GM12878 (cell line): ENCODE data around the gene EYA2. TPM values are rescaled to one million over a fixed set of nuclear protein-coding genes. Genes with fewer than 3 reads are reported as not detected.

ENCODE experiments used
- ATAC-seq: fragments of 200-7000 bp; cut with Tn5 transposase; 3 replicates; pipeline ENCODE4 v1.9.1; 2020; ENCODE audit warnings: mild to moderate bottlenecking, moderate library complexity
- BruUV-seq: library from RNA; stranded (reverse); fragments of 400-500 nt; replicated peaks from 2 replicates; lab custom pipeline; 2021; lab: Mats Ljungman, UMichigan
- CTCF ChIA-PET: fragments of 300-600 bp; sonication (Branson Sonifier 250); formaldehyde crosslinking; extraction: SDS; loops from one replicate; lab custom pipeline; 2021; ENCODE audit warnings: inconsistent platforms; lab: Yijun Ruan, JAX
- POLR2A ChIA-PET: fragments of 350-600 bp; formaldehyde crosslinking; extraction: SDS; loops from one replicate; lab custom pipeline; 2021; ENCODE audit warnings: inconsistent platforms; lab: Charles Lee
- RAD21 ChIA-PET: fragments of 300-600 bp; sonication (Branson Sonifier 250); formaldehyde crosslinking; loops from one replicate; lab custom pipeline; 2023; ENCODE audit warnings: antibody characterized with exemption; ENCODE audit not compliant: unreplicated experiment; lab: Charles Lee
- SMC1A ChIA-PET: fragments of 300-600 bp; sonication (Branson Sonifier 250); formaldehyde crosslinking; loops from one replicate; lab custom pipeline; 2023; ENCODE audit not compliant: unreplicated experiment, uncharacterized antibody; lab: Charles Lee
- DNase-seq: peaks from one replicate; pipeline ENCODE4 v3.0.0-alpha.2; 2011; ENCODE audit warnings: low read depth, low spot score
- FAIRE-seq: peaks from 3 replicates; lab custom pipeline; 2011; peaks lifted over from hg19 to GRCh38; lab: Jason Lieb, UNC
- H2AFZ ChIP-seq: 2 replicates; pipeline ENCODE4 v1.6.0; 2011; ENCODE audit warnings: low read depth, low read length, control low read depth; ENCODE audit not compliant: control insufficient read depth
- H3K27ac ChIP-seq: 2 replicates; pipeline ENCODE4 v1.5.1; 2011; ENCODE audit warnings: control low read depth; ENCODE audit not compliant: control insufficient read depth, insufficient read depth
- H3K27me3 ChIP-seq, 2 experiments: replicated peaks in 1 of 2; 2 replicates each; pipeline versions ENCODE4 v1.6.0 to v1.6.1; 2011; ENCODE audit warnings: low read length in 1 of 2; ENCODE audit not compliant: control insufficient read depth in 2 of 2, insufficient read depth in 2 of 2
- H3K36me3 ChIP-seq, 2 experiments: 2 replicates each; pipeline ENCODE4 v1.5.1; 2011; ENCODE audit warnings: low read length in 1 of 2; ENCODE audit not compliant: control insufficient read depth in 2 of 2, insufficient read depth in 2 of 2
- H3K4me1 ChIP-seq: 2 replicates; pipeline ENCODE4 v1.6.1; 2011; ENCODE audit warnings: mild to moderate bottlenecking, low read length, moderate library complexity, mixed read lengths; ENCODE audit not compliant: control insufficient read depth, insufficient read depth
- H3K4me2 ChIP-seq: 2 replicates; pipeline ENCODE4 v1.6.0; 2011; ENCODE audit warnings: control low read depth; ENCODE audit not compliant: control insufficient read depth, insufficient read depth
- H3K4me3 ChIP-seq: fragments of 200-600 bp; sonication (generic); 2 replicates; pipeline ENCODE4 v1.5.1; 2016
- H3K79me2 ChIP-seq: 2 replicates; pipeline ENCODE4 v1.6.0; 2011; ENCODE audit warnings: low read length; ENCODE audit not compliant: control insufficient read depth, insufficient read depth
- H3K9ac ChIP-seq: 2 replicates; pipeline ENCODE4 v1.8.0; 2011; ENCODE audit warnings: low read length, control low read depth, mixed read lengths; ENCODE audit not compliant: control insufficient read depth, insufficient read depth
- H3K9me3 ChIP-seq: replicated peaks from 3 replicates; pipeline ENCODE4 v1.5.1; 2011; ENCODE audit warnings: mild to moderate bottlenecking, low read length; ENCODE audit not compliant: control insufficient read depth, insufficient read depth
- H4K20me1 ChIP-seq: 2 replicates; pipeline ENCODE4 v1.6.0; 2011; ENCODE audit not compliant: control insufficient read depth, insufficient read depth
- CHD1 ChIP-seq: IDR thresholded peaks from 2 replicates; pipeline ENCODE4 v1.6.1; 2012; ENCODE audit warnings: low read depth, low read length, improper control_type of control experiment
- WGBS: methylation state at CpG from one replicate; pipeline ENCODE4 v1.1.6; 2016; ENCODE audit warnings: low lambda C conversion rate; ENCODE audit not compliant: insufficient replicate concordance, insufficient coverage; ENCODE audit errors: missing lambda C conversion rate; 5-methylcytosine and 5-hydroxymethylcytosine counted together
- in situ Hi-C: fragments of 300-500 bp; cut with MboI; formaldehyde crosslinking; loops from 9 replicates; pipeline ENCODE4 v1.14.3; 2018; ENCODE audit warnings: mixed read lengths
- intact Hi-C: fragments of 100-400 bp; cut with micrococcal nuclease; formaldehyde crosslinking; loops from one replicate; pipeline ENCODE4 v1.14.2; 2022; ENCODE audit not compliant: unreplicated experiment
- polyA plus RNA-seq, 11 experiments: library from polyadenylated mRNA; depleted of rRNA in 4 of 11; unstranded in 6 of 11; stranded (reverse) in 5 of 11; fragments of >200 nt; fragmentation: Nextera tagmentation in 4 of 11; fragmentation: Illumina TruSeq in 1 of 11; extraction: Ambion mirVana in 4 of 11; extraction: Trizol in 1 of 11; gene quantifications; 1 replicate in 1 of 11; 2 replicates in 10 of 11; pipeline versions ENCODE4 v1.2.1 to v1.2.3, GENCODE V29; 2011 to 2016; ENCODE audit warnings: inconsistent platforms in 2 of 11, missing spikeins in 2 of 11, low read depth in 1 of 11
- total RNA-seq, 4 experiments: library from RNA; depleted of rRNA in 3 of 4; stranded (reverse); fragments of >200 nt in 3 of 4; fragmentation: Illumina TruSeq in 1 of 4; extraction: Trizol in 1 of 4; gene quantifications; 2 replicates each; pipeline versions ENCODE4 v1.2.1 to v1.2.3, GENCODE V29; 2013 to 2021
- TF ChIP-seq, protein P1 (sequence below): fragments of 450-650 bp; formaldehyde crosslinking; IDR thresholded peaks from 2 replicates; pipeline ENCODE4 v1.4.0; 2020; ENCODE audit warnings: mild to moderate bottlenecking, moderate library complexity

EYA2 gene
- total and polyA plus RNA-seq, 10 of the 15 experiments (the other 5 are each of a cell fraction or from before 2014, with no cell fraction given), result 0.20 TPM; not detected in 9

DNA sequence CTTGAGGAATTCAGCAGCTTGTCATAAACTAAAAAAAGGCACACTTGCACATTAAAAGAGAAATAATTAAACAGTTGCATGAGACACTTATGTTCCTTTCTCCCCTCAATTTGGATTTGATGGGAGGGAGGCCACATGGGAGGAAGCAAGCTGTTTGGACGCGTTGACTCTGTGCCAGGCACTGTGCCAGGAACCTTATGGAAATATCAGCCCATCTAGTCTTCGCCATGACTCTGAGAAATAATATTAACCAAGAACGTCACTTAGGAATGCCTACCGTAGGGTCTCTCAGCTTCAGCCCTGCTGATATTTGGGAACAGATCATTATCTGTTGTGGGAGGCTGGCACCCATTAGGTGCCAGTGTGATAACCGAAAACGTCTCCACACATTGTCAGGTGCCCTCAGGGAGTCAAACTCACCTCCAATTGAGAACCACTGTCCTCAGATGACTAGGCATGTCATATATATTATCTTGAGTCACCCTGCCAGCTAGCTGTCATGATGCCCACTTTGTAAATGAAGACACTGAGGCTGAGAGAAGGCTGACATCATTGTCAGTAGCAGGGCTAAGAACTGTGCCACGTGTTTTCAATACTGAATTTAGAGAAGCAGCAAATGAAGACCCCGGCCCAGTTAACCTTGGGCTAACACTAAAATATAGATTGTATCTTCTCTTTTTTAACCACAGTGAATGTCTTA is 36.1 kb downstream of the EYA2 start:
- H3K27me3 ChIP-seq, result no peaks in the 10 kb centered on the region; a peak in 1 of 4 replicates
- no peaks in the 10 kb centered on the region for H3K79me2 ChIP-seq
- no peak overlapping the region for H3K27ac ChIP-seq
- intact Hi-C loops, result no loop called here
- H3K36me3 ChIP-seq, result no peaks in the 10 kb centered on the region
- ATAC-seq, result no peak
- H3K4me1 ChIP-seq, result no peaks in the 10 kb centered on the region
- CTCF ChIA-PET, result no interaction called here
- BruUV-seq, result no TSS peak
- no peaks in the 10 kb centered on the region; the same call in 2 of the 3 replicates for H3K9me3 ChIP-seq
- RAD21 ChIA-PET, result no interaction called here
- DNase-seq, result no peak
- H3K9ac ChIP-seq, result no peak overlapping the region
- no peak overlapping the region for H2AFZ ChIP-seq
- POLR2A ChIA-PET, result no interaction called here
- in situ Hi-C loops, result no loop called here
- TF ChIP-seq, protein P1, sequence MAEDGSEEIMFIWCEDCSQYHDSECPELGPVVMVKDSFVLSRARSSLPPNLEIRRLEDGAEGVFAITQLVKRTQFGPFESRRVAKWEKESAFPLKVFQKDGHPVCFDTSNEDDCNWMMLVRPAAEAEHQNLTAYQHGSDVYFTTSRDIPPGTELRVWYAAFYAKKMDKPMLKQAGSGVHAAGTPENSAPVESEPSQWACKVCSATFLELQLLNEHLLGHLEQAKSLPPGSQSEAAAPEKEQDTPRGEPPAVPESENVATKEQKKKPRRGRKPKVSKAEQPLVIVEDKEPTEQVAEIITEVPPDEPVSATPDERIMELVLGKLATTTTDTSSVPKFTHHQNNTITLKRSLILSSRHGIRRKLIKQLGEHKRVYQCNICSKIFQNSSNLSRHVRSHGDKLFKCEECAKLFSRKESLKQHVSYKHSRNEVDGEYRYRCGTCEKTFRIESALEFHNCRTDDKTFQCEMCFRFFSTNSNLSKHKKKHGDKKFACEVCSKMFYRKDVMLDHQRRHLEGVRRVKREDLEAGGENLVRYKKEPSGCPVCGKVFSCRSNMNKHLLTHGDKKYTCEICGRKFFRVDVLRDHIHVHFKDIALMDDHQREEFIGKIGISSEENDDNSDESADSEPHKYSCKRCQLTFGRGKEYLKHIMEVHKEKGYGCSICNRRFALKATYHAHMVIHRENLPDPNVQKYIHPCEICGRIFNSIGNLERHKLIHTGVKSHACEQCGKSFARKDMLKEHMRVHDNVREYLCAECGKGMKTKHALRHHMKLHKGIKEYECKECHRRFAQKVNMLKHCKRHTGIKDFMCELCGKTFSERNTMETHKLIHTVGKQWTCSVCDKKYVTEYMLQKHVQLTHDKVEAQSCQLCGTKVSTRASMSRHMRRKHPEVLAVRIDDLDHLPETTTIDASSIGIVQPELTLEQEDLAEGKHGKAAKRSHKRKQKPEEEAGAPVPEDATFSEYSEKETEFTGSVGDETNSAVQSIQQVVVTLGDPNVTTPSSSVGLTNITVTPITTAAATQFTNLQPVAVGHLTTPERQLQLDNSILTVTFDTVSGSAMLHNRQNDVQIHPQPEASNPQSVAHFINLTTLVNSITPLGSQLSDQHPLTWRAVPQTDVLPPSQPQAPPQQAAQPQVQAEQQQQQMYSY (CRISPR knock-in tag), result no peak
- no peak for TF ChIP-seq CHD1
- TF ChIP-seq, all 136 proteins: peak for 0
- no peak for FAIRE-seq
- WGBS, result 52% methylated on average over 9 of the region's 9 CpGs
- SMC1A ChIA-PET, result no interaction called here
- Histone ChIP-seq H3K4me2 (no peak overlapping the region), H3K4me3 (no peak overlapping the region), H4K20me1 (no peaks in the 10 kb centered on the region)
